GM18498 (cell line): Measurements from ENCODE around the gene ZBTB18.

Experiments used
- ATAC-seq: cut with Tn5 transposase; IDR thresholded peaks from one replicate; pipeline ENCODE4 v1.9.1; 2021; ENCODE audit warnings: mild to moderate bottlenecking, moderate library complexity; ENCODE audit not compliant: unreplicated experiment

Gene ZBTB18

GRCh38 chr1:244060686-244061085, 9.6 kb downstream of the ZBTB18 start:
- peak; percentile 47 for ATAC-seq

GRCh38 chr1:244062156-244062725, 11.2 kb downstream of the ZBTB18 start:
- ATAC-seq: no peak

- ATAC-seq: no peak
Measured at GRCh38 chr1:244063498-244063897, 12.4 kb downstream of the ZBTB18 start.

DNA sequence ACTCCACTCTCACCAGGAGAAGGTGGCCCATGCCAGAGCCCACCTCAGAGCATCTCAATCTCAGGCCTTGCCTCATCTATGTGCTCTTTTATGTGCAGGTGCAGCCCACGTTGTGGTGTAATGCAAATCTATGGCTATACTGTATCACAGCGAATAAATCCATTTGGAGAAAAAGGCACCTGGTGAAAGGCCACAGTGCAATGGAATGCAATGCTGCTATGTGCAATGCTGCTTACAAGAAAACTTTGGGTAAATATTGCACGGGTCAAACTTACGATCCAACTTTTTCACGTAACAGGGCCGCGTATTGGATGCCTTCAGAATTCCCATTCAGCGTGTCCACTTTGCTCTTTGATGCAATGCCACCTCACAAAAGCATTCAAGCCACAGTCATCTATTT, 13.5 kb downstream of the ZBTB18 start:
- no peak for ATAC-seq

GRCh38 chr1:244065063-244065793, 14.1 kb downstream of the ZBTB18 start:
- no peak for ATAC-seq

GRCh38 chr1:244065960-244066388, 14.9 kb downstream of the ZBTB18 start:
- ATAC-seq: no peak

DNA sequence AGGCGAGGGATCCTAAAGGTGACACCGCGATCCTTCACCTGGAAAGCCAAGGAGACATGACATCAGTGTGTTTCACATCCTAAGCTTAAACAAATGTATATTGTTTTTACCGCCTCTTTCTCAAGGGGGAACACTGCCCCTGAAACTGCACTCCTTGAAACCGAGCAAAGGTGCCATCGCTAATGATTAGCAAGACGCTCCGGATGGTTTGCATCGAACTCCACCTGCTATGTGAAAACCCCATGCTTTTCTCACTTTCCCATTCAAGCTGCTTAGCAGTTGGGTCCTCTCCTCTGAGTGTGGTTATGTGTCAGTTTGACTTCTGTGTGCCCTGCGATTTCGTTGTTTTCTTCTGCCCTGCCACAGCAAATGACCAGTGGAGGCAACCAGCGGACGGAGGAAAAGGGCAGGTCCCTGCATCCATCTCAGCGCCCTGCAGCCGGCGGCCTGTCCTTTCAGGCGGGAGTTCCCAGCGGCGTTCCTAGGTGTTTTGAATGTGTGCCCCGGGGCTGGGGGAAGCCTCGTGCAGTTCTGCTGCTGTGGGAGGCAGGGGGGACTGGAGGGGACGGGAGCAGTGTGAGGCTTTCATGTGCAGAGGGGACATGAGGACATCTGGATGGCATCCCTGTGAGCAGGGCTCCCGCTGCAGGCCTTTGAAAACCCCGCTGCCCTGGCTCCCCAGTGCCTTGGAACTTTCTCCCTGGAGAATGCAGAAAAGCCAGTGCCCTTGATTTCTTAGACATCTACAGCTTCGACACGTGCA, 16.1 kb downstream of the ZBTB18 start:
- no peak for ATAC-seq

DNA sequence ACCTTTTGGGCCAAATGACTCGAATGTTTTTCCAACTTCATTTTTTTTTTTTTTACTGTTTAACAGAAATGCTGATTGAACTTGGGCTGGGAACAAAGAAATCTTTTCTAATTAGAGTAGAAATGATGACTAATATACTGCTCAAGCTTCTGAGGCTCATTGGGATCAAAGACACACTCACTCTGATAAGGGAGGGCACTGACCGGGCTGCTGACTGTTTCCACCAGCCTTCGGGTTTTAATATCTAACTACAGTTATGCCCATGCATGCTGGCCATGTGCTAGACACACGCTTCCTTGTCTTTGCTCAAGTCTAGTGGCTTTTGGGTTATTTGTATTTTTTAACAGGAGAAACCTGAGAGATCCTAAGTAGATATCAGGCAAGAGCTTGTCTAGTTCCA, 16.8 kb downstream of the ZBTB18 start:
- no peak for ATAC-seq

DNA sequence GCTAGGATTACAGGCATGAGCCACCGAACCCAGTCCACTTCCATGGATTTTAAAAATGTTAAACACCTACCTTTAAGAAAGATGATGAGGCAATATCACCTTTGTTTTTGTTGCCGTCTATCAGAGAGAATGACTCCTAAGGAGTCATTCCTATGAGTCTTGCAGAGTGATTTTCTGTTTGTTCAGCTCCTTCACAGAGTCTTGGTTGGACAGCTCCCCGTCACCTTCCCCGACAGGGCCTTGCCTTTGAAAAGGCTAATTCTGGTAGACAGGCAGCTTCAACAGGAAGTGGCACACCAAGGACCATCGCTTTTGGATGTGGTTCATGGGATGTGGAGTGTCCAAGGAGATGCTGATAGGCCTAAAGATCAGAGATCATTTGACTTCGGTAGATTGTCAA, 17.5 kb downstream of the ZBTB18 start:
- ATAC-seq: no peak

DNA sequence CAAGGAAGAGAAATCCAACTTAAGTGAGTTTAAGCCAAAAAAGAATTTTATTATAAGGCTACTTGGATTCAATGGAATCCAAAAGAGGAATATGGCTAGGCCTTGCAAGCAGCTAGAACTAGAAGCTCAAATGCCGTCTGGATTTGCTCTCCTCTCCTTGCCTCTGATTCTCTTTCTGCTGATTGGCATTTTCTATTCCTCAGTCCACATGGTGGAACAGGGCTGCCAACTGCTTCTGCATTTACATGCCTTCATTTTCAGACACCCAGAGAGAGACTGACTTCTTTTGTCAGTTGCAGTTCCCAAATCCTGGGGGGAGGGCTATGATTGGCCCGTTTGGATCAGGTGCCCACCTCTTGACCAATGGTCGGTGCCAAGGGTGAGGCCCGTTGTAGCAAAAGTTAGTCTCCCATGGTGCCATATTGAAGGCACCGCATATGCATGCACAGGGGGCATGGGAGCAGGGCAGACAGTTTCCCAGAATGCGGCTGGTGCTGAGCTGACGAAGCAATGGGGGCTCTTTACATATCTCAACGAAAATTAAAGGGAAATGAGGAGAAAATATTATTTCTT, 18.3 kb downstream of the ZBTB18 start:
- ATAC-seq: no peak

- ATAC-seq: peak; percentile 78
Measured at GRCh38 chr1:244074559-244075171, 23.6 kb downstream of the ZBTB18 start.

DNA sequence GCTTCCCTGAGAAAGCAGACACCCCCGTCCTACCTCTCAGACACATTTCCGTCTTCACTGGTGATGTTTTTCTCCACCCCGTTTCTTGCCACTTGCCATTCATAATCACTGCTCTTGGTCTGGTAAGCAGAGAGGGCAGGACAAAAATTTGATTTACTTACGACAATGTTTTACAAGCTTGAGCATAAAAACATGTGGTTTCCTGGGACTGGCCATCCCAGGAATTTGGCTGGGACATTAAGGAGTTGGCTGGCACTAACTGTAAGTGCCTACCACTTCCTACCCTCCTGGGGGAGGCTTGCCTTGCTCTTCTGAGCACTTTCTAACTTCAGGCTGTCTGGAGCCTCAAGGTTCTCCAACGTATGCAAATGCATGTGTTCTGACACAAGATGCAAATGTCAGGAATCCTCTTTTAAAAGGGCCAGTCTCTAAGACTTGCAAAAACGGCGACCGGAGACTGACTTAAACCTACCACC, 24.2 kb downstream of the ZBTB18 start:
- ATAC-seq: peak; percentile 35

- ATAC-seq: no peak
Measured at GRCh38 chr1:244076740-244077139, 25.7 kb downstream of the ZBTB18 start.

DNA sequence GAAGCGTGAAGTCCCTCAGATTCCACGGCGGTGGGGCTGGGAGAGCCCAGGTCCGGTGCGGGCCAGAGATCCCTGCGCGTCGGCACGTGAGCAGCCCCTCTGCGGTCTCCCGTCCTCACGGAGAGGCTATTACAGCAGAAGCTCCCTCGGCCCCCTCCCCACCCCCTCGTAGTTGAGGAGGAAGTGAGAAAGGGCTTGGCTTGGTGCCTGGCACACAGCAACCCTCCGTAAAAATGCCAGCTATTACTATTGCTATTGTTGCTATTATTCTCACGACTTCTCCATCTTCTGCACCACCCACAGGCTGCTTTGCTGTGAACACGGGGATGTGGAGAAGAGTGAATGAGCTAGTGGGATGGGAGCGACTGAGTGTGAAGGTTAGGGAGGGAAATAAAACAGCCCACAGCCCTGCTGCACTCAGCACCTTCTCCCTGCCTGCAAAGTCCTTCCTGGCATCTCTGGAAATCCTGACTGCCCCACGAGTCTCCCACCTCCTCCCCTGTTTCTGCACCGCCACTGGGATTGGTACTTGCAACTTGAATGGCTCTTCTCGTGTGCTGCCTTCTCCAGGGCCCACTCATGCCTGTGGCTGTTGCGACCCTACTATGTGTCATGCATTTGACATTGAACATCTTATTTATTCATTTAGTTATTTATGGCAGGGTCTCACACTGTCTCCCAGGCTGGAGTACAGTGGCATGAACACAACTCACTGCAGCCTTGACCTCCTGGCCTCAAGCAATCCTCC, 26.6 kb downstream of the ZBTB18 start:
- ATAC-seq: peak; percentile 36

DNA sequence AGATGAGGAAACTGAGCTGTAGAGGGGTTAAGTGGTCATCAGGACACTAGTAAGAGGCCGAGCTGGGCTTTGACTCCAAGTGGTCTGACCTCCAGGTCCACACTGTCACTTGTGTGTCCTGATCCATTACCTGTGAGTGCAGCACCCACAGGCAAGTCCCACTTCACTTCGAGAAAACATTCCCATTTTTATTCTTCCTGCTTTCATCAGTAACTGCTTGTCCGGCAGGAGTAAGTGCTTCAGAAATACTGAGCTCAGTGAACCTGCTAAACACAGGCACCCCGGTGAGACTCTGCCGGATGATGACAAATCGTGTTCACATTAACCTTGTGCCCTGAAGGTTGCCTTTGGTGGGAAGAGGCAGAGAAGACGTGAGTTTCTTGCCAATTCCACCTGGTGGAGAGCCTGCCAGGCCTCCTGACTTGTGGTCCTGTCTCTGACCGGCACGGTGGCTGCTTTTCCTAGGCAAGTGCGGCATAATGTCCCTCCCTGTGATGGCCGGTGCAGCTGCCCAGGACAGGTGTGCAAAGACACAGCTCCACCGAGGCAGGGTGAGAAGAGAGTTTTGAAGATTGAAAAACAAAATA, 29.4 kb downstream of the ZBTB18 start:
- ATAC-seq: no peak

DNA sequence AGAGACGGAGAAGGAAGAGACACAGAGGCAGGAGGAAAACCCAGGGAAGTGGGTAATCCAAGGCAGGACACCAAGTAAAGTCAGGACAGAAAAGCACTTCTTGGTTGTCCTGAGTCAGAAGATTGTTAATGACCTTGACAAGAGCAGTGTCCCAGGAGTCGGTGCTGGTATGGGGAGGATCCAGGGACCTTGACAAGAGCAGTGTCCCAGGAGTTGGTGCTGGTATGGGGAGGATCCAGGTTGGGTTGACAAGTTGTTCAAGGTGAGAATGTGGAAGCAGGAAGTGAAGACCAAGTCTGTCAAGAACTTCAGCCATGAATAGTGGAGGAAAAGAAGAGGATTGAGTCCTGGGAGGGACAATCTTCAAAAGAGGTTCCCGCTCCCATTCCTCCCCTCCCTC, 31.9 kb downstream of the ZBTB18 start:
- ATAC-seq: no peak

GRCh38 chr1:244083383-244083943, 32.4 kb downstream of the ZBTB18 start:
- no peak for ATAC-seq

GRCh38 chr1:244084763-244085162, 33.7 kb downstream of the ZBTB18 start:
- ATAC-seq: no peak

- no peak for ATAC-seq
Measured at GRCh38 chr1:244085891-244086290, 34.8 kb downstream of the ZBTB18 start.
